PC-3 (cell line): ENCODE data around the gene KIAA1210. TPM values are rescaled to one million over a fixed set of nuclear protein-coding genes. Genes with fewer than 3 reads are reported as not detected.

Experiments
- ATAC-seq: fragments of 200-7000 bp; cut with Tn5 transposase; 2 replicates; pipeline ENCODE4 v1.9.1; 2020; ENCODE audit warnings: mild to moderate bottlenecking, moderate library complexity
- BruUV-seq: library from RNA; stranded (reverse); fragments of 400-500 nt; replicated peaks from 2 replicates; lab custom pipeline; 2021; lab: Mats Ljungman, UMichigan
- CTCF ChIA-PET: fragments of 300-600 bp; sonication (Branson Sonifier 250); formaldehyde crosslinking; loops from one replicate; lab custom pipeline; 2022; ENCODE audit warnings: antibody characterized with exemption; lab: Charles Lee
- POLR2A ChIA-PET: fragments of 300-600 bp; sonication (Branson Sonifier 250); formaldehyde crosslinking; loops from one replicate; lab custom pipeline; 2022; ENCODE audit warnings: antibody characterized with exemption; ENCODE audit not compliant: unreplicated experiment; lab: Charles Lee
- DNase-seq: peaks from one replicate; pipeline ENCODE4 v3.0.0-alpha.2; 2015
- H2AFZ ChIP-seq: fragments of 300-600 bp; sonication (generic); 2 replicates; pipeline ENCODE4 v1.6.0; 2016; ENCODE audit warnings: antibody characterized with exemption, low read length
- H3F3A ChIP-seq: fragments of 300-600 bp; sonication (generic); one replicate; pipeline ENCODE4 v1.6.0; 2017; ENCODE audit warnings: antibody characterized with exemption, low read length, control low read depth, mild to moderate bottlenecking; ENCODE audit not compliant: unreplicated experiment
- H3K27ac ChIP-seq: fragments of 300-600 bp; sonication (generic); 2 replicates; pipeline ENCODE4 v1.5.1; 2016; ENCODE audit warnings: mild to moderate bottlenecking, low read length
- H3K27me3 ChIP-seq: fragments of 300-600 bp; sonication (generic); 2 replicates; pipeline ENCODE4 v1.6.1; 2016; ENCODE audit warnings: low read length, mixed read lengths
- H3K36me3 ChIP-seq: fragments of 300-600 bp; sonication (generic); 2 replicates; pipeline ENCODE4 v1.6.1; 2016; ENCODE audit warnings: low read depth, mixed run types, low read length, mixed read lengths
- H3K4me1 ChIP-seq: fragments of 300-600 bp; sonication (generic); 2 replicates; pipeline ENCODE4 v1.5.1; 2016; ENCODE audit warnings: low read length; ENCODE audit not compliant: insufficient read depth
- H3K4me2 ChIP-seq: fragments of 300-600 bp; sonication (generic); 2 replicates; pipeline ENCODE4 v1.6.0; 2016; ENCODE audit warnings: low read length
- H3K4me3 ChIP-seq: fragments of 300-600 bp; sonication (generic); 2 replicates; pipeline ENCODE4 v1.5.1; 2016; ENCODE audit warnings: mild to moderate bottlenecking, low read length, mixed read lengths
- H3K79me2 ChIP-seq: fragments of 300-600 bp; sonication (generic); 2 replicates; pipeline ENCODE4 v1.6.1; 2017; ENCODE audit warnings: low read length, mixed read lengths
- H3K9ac ChIP-seq: fragments of 300-600 bp; sonication (generic); 2 replicates; pipeline ENCODE4 v1.6.0; 2016; ENCODE audit warnings: mild to moderate bottlenecking, low read length
- H3K9me2 ChIP-seq: fragments of 300-600 bp; sonication (generic); replicated peaks from 2 replicates; pipeline ENCODE4 v1.6.1; 2016; ENCODE audit warnings: mixed run types, low read length, mixed read lengths
- H3K9me3 ChIP-seq: fragments of 300-600 bp; sonication (generic); 2 replicates; pipeline ENCODE4 v1.6.1; 2016; ENCODE audit warnings: low read length, mixed read lengths
- H4K20me1 ChIP-seq: fragments of 300-600 bp; sonication (generic); 2 replicates; pipeline ENCODE4 v1.6.1; 2016; ENCODE audit warnings: low read length, mixed read lengths
- CTCF ChIP-seq: fragments of 300-600 bp; sonication (generic); conservative IDR thresholded peaks from 2 replicates; pipeline ENCODE4 v1.5.1; 2017; ENCODE audit warnings: antibody characterized with exemption, low read depth, mild to moderate bottlenecking, low read length
- EZH2 ChIP-seq: fragments of 300-600 bp; sonication (generic); IDR thresholded peaks from one replicate; pipeline ENCODE4 v1.6.1; 2017; ENCODE audit warnings: antibody characterized with exemption, mild to moderate bottlenecking, low read length; ENCODE audit not compliant: unreplicated experiment
- EZH2phosphoT487 ChIP-seq: fragments of 300-600 bp; sonication (generic); IDR thresholded peaks from 2 replicates; pipeline ENCODE4 v1.6.1; 2018; ENCODE audit warnings: mild to moderate bottlenecking, antibody characterized with exemption, low read length, borderline replicate concordance
- intact Hi-C: fragments of 100-400 bp; cut with micrococcal nuclease; formaldehyde crosslinking; loops from 2 replicates; pipeline ENCODE4 v1.9.0; 2023
- total RNA-seq: library from RNA; depleted of rRNA; stranded (reverse); fragments of >200 nt; gene quantifications from 2 replicates; pipeline ENCODE4 v1.2.3, GENCODE V29; 2014

KIAA1210 gene
- total RNA-seq, 1 experiment from 2014 or later: 0.07 TPM

- no peak for DNase-seq
- no peaks in the 10 kb centered on the region for H3K27me3 ChIP-seq
- no peaks in the 10 kb centered on the region for H3F3A ChIP-seq
- no peaks in the 10 kb centered on the region for H4K20me1 ChIP-seq
- ChIA-PET POLR2A (no interaction called here), CTCF (no interaction called here)
- no peak overlapping the region for H2AFZ ChIP-seq
- no TSS peak for BruUV-seq
- no peak for ATAC-seq
- H3K4me1 ChIP-seq: no peaks in the 10 kb centered on the region
- no peaks in the 10 kb centered on the region for H3K36me3 ChIP-seq
- intact Hi-C loops: no loop called here
- no peak overlapping the region for H3K4me2 ChIP-seq
- H3K27ac ChIP-seq: no peak overlapping the region
- no peak for TF ChIP-seq EZH2phosphoT487
- TF ChIP-seq EZH2: no peak
- no peak for TF ChIP-seq CTCF
- H3K4me3 ChIP-seq: no peak overlapping the region
- H3K9me2 ChIP-seq: no peaks in the 10 kb centered on the region
- H3K9ac ChIP-seq: no peak overlapping the region
- no peaks in the 10 kb centered on the region for H3K79me2 ChIP-seq
- H3K9me3 ChIP-seq: no peaks in the 10 kb centered on the region
Observed at GRCh38 chrX:119084766-119085165, 42.8 kb downstream of the KIAA1210 start.

GRCh38 chrX:119082278-119082677 is 45.3 kb downstream of the KIAA1210 start:
- no peak overlapping the region for H3K9ac ChIP-seq
- H3K27ac ChIP-seq: no peak overlapping the region
- DNase-seq (no peak), ATAC-seq (no peak)
- no peak overlapping the region for H2AFZ ChIP-seq
- no peak overlapping the region for H3K4me3 ChIP-seq
- no peaks in the 10 kb centered on the region for H3K27me3 ChIP-seq
- intact Hi-C loops: no loop called here
- no peak overlapping the region for H3K4me2 ChIP-seq
- TF ChIP-seq EZH2phosphoT487: no peak
- no peak for TF ChIP-seq EZH2
- TF ChIP-seq CTCF: no peak
- CTCF ChIA-PET: interaction anchor here (0.5 kb wide), 1 partner anchor 16 kb away, joined by 6 read pairs; no protein-coding TSS in a partner anchor
- H3K4me1 ChIP-seq: no peaks in the 10 kb centered on the region
- no peaks in the 10 kb centered on the region for H4K20me1 ChIP-seq
- H3K9me2 ChIP-seq: no peaks in the 10 kb centered on the region
- no peaks in the 10 kb centered on the region for H3K9me3 ChIP-seq
- no peaks in the 10 kb centered on the region for H3F3A ChIP-seq
- POLR2A ChIA-PET: interaction anchor here (0.6 to 0.7 kb wide), 2 partner anchors 27 to 125 kb away, joined by 3 read pairs; no protein-coding TSS in a partner anchor
- no TSS peak for BruUV-seq
- no peaks in the 10 kb centered on the region for H3K79me2 ChIP-seq
- no peaks in the 10 kb centered on the region for H3K36me3 ChIP-seq

DNA sequence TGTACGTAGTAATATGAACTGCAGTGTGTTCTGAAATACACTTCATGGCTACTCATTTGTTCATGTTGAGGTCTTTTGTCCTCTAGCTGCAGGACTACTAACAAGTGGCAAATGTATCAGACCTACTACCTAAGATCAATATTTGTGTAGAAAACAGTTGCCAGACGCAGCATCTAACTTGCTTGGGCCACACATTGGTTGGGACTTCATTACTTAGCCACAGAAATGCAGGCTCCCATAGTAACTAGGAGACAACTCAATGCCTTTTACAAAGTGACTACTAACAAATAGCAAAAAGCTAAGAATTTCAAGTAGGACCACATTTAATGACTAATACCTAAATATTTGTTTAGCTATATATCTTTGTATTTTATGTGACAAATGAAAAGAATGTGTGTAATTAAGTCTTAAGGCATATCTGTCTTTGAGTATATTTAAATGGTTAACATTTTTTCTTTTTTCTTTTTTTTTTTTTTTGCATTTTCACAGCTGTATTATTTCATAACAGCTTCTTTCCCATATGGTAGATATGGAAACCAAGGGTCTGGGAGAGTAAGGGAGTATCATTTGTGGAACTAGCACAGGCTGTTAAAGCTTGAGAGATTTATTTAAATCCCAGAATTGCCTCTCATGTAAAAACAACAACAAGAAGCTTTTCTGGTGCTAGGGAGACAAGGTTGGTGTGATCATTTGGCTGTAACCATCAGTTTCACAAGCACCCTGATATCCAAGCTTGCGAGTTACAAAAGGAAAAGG is 52.2 kb downstream of the KIAA1210 start:
- H3K27me3 ChIP-seq: no peaks in the 10 kb centered on the region
- H3K79me2 ChIP-seq: no peaks in the 10 kb centered on the region
- CTCF ChIA-PET: interaction anchor here (0.7 to 1.1 kb wide), 3 partner anchors 9 to 106 kb away, joined by 5 to 18 read pairs (median 7); no protein-coding TSS in a partner anchor
- no peak overlapping the region for H3K9ac ChIP-seq
- DNase-seq (peak; percentile 67), ATAC-seq (peak; percentile 76)
- no peaks in the 10 kb centered on the region for H3K9me3 ChIP-seq
- H3K4me1 ChIP-seq: peaks cover 11% of the 10 kb centered on the region; the same call in 1 of the 2 replicates
- H3F3A ChIP-seq: no peaks in the 10 kb centered on the region
- H3K9me2 ChIP-seq: no peaks in the 10 kb centered on the region
- no TSS peak for BruUV-seq
- no peaks in the 10 kb centered on the region for H3K36me3 ChIP-seq
- no peak for TF ChIP-seq EZH2phosphoT487
- no peak for TF ChIP-seq EZH2
- TF ChIP-seq CTCF: no peak
- intact Hi-C loops: loop anchor here (1.0 kb wide), 1 partner anchor 19 kb away; no protein-coding TSS in a partner anchor
- no peak overlapping the region for H3K27ac ChIP-seq
- H2AFZ ChIP-seq: no peak overlapping the region
- H3K4me3 ChIP-seq: no peak overlapping the region
- POLR2A ChIA-PET: interaction anchor here (0.7 kb wide), 1 partner anchor 40 kb away, joined by 3 read pairs; no protein-coding TSS in a partner anchor
- H4K20me1 ChIP-seq: no peaks in the 10 kb centered on the region
- H3K4me2 ChIP-seq: no peak overlapping the region
